HG02763 (cell line): ENCODE measurements around the gene CHGA.

Experiments used
- ATAC-seq: cut with Tn5 transposase; IDR thresholded peaks from one replicate; pipeline ENCODE4 v1.9.1; 2021; ENCODE audit warnings: mild to moderate bottlenecking, moderate library complexity; ENCODE audit not compliant: unreplicated experiment

Gene CHGA

GRCh38 chr14:92959761-92960680, 37.1 kb downstream of the CHGA start:
- no peak for ATAC-seq

GRCh38 chr14:92960706-92961566, 38.0 kb downstream of the CHGA start:
- no peak for ATAC-seq

- no peak for ATAC-seq
These were observed 38.6 kb downstream of the CHGA start for GRCh38 chr14:92961567-92961855.

GRCh38 chr14:92962031-92962830, 39.3 kb downstream of the CHGA start:
- ATAC-seq: no peak

GRCh38 chr14:92962831-92963095, 39.8 kb downstream of the CHGA start:
- no peak for ATAC-seq

GRCh38 chr14:92963301-92964123, 40.6 kb downstream of the CHGA start:
- no peak for ATAC-seq

GRCh38 chr14:92964124-92965109, 41.5 kb downstream of the CHGA start:
- ATAC-seq: no peak

GRCh38 chr14:92965281-92965680, 42.3 kb downstream of the CHGA start:
- ATAC-seq: no peak

GRCh38 chr14:92967346-92967926, 44.5 kb downstream of the CHGA start:
- ATAC-seq: no peak

GRCh38 chr14:92968291-92969020, 45.5 kb downstream of the CHGA start:
- ATAC-seq: no peak

GRCh38 chr14:92969430-92969829, 46.5 kb downstream of the CHGA start:
- ATAC-seq: no peak

GRCh38 chr14:92969871-92970270, 46.9 kb downstream of the CHGA start:
- ATAC-seq: no peak

- ATAC-seq: no peak
These were observed 47.3 kb downstream of the CHGA start for GRCh38 chr14:92970271-92970670.

GRCh38 chr14:92971601-92972180, 48.7 kb downstream of the CHGA start:
- no peak for ATAC-seq

- ATAC-seq: no peak
These were observed 50.4 kb downstream of the CHGA start for GRCh38 chr14:92973261-92973797.

GRCh38 chr14:92973798-92974372, 50.9 kb downstream of the CHGA start:
- ATAC-seq: no peak
